ACC112 (cell line): ENCODE data around the gene ST7.
A peak's percentile ranks its signal among the peaks of the same experiment; 100 is the strongest.
"Not testable (repeated sequence)": the region's sequence is repeated elsewhere in the genome, so short reads cannot be mapped to it uniquely, and the experiment has no call there.

Experiments
- H2AFZ ChIP-seq: fragments of 200-600 bp; sonication (generic); one replicate; pipeline ENCODE4 v1.6.0; 2017; ENCODE audit warnings: antibody characterized with exemption, low read length; ENCODE audit not compliant: unreplicated experiment
- H3K27ac ChIP-seq: fragments of 200-600 bp; sonication (generic); 2 replicates; pipeline ENCODE4 v1.5.1; 2014; ENCODE audit warnings: low read depth, mild to moderate bottlenecking, antibody characterized with exemption, low read length, moderate library complexity
- H3K27me3 ChIP-seq: fragments of 200-600 bp; sonication (generic); 2 replicates; pipeline ENCODE4 v1.6.1; 2014; ENCODE audit warnings: mild to moderate bottlenecking, antibody characterized with exemption, low read length, moderate library complexity, mixed read lengths; ENCODE audit not compliant: insufficient read depth
- H3K36me3 ChIP-seq: fragments of 200-600 bp; sonication (generic); 2 replicates; pipeline ENCODE4 v1.6.1; 2016; ENCODE audit warnings: mild to moderate bottlenecking, antibody characterized with exemption, low read length, moderate library complexity, mixed read lengths; ENCODE audit not compliant: insufficient read depth
- H3K4me1 ChIP-seq: fragments of 200-600 bp; sonication (generic); one replicate; pipeline ENCODE4 v1.6.1; 2016; ENCODE audit warnings: low read length, mixed read lengths; ENCODE audit not compliant: insufficient read depth, unreplicated experiment, control insufficient read depth
- H3K4me3 ChIP-seq: fragments of 200-600 bp; sonication (generic); 2 replicates; pipeline ENCODE4 v1.5.1; 2014; ENCODE audit warnings: mild to moderate bottlenecking, low read depth, low read length
- H3K79me2 ChIP-seq: fragments of 200-600 bp; sonication (generic); one replicate; pipeline ENCODE4 v1.6.0; 2016; ENCODE audit warnings: low read length; ENCODE audit not compliant: control insufficient read depth, unreplicated experiment, insufficient read depth

Gene ST7

DNA sequence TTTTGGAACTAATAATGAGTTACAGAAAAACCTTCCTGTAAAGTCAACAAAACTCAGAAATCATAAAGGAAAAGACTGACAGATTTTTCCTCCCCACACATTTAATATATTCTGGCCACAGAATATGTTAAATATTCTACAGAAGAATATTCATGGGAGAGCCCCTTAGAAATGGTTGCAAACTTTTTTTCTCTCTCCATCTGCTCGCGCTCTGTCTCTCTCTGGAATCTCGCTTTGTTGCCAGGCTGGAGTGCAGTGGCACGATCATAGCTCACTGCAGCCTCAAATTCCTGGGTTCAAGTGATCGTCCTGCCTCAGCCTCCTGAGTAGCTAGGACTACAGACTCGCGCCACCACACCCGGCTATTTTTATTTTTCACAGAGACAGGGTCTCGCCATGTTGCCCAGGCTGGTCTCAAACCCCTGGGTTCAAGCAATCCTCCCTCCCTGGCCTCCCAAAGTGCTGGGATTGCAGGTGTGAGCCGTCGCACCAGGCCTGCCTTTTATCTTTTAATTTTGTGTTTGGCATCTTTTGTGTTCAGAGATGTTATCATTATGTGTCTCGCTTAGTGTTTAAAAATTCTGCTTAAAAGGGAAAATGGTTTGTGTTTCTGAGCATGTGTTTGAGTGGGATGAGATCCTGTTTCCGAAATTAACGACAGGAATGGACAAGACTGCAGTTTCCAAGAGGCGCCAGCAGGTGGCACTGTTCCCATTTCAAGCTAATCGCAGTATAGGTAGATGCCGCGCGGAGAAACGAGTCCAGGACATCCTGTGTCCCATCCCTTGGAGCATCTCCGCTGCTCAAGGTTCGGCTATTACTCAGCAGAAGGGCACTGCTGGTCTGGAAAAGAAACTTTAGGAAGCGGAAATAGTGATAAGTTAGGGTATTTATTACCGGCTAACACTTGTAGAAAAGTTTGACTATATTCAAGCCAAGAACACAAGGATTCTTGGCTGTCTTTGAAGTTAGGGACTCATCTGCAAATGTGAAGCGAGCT, 23.1 kb upstream of the ST7 start:
- Histone ChIP-seq H3K79me2 (no peaks in the 10 kb centered on the region), H3K4me3 (peak overlapping the region; percentile 24; the same call in 1 of the 2 replicates), H2AFZ (no peak overlapping the region), H3K36me3 (no peaks in the 10 kb centered on the region), H3K4me1 (peaks cover 5% of the 10 kb centered on the region), H3K27me3 (no peaks in the 10 kb centered on the region), H3K27ac (no peak overlapping the region)

DNA sequence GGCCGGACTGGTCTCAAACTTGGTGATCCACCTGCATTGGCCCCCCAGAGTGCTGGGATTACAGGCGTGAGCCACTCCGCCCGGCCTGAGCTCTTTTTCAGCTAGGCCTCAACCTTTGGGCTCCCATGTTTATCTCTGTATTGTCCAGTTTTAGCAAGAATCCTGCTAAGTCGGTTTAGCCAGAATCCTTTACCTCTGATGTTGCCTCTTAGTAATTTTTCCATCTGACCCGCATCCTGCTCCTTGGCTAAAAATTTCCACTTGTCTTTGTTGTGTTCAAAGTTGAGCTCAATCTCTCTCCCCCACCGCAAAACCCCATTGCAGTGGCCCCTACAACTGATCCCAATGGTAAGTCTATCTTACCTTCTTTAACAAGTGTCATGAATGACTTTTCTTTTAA, 20.7 kb upstream of the ST7 start:
- Histone ChIP-seq H3K4me3 (no peak overlapping the region), H3K4me1 (peaks cover 5% of the 10 kb centered on the region), H3K27me3 (0 out of 2 replicates have a peak, but pooled peaks cover 3% of the 10 kb centered on the region), H3K79me2 (no peaks in the 10 kb centered on the region), H3K36me3 (no peaks in the 10 kb centered on the region), H3K27ac (no peak overlapping the region), H2AFZ (no peak overlapping the region)

DNA sequence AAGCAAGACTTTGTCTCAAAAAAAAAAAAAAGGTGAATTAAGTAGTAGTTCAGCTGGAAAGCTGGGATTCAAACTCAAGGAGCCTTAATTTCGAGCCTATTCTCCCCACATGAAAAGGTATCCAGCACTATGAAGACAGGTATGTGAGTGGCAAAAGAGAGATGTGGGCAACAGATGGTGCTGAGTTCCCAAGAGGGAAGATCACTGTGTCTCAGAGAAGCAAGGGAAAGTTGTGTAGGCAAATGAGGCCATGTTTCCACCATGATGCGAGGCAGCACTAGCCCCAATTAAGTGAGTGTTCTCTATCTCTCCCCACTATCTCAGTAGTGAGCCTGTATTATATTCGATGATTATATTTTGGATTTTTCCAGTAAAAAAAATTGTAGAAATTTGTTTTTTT, 19.8 kb upstream of the ST7 start:
- H3K4me3 ChIP-seq, result no peak overlapping the region
- peaks cover 5% of the 10 kb centered on the region for H3K4me1 ChIP-seq
- no peak overlapping the region for H2AFZ ChIP-seq
- H3K27me3 ChIP-seq, result 0 out of 2 replicates have a peak, but pooled peaks cover 3% of the 10 kb centered on the region
- H3K36me3 ChIP-seq, result no peaks in the 10 kb centered on the region
- H3K27ac ChIP-seq, result no peak overlapping the region
- H3K79me2 ChIP-seq, result no peaks in the 10 kb centered on the region

DNA sequence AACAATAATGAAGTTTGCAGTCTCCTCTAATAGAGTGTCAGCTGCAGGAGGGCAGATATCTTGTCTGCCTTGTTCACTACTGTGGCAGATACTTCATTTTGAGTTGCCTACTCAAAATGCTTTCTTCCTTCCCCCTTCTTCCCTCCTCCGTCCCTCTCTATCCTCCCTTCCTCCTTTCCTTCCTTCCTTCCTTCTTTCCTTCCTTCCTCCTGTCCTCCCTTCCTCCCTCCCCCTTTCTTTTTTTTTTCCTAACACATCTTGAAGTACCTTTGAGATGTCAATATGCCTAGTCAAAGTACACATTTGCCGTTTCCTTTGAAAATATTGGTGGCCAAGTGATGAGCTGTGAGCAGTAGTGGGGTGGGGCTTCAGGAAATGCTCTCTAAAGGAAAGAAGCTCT, 18.7 kb upstream of the ST7 start:
- Histone ChIP-seq H3K27me3 (0 out of 2 replicates have a peak, but pooled peaks cover 3% of the 10 kb centered on the region), H3K79me2 (no peaks in the 10 kb centered on the region), H2AFZ (no peak overlapping the region), H3K27ac (no peak overlapping the region), H3K4me3 (no peak overlapping the region), H3K4me1 (peaks cover 5% of the 10 kb centered on the region), H3K36me3 (no peaks in the 10 kb centered on the region)

DNA sequence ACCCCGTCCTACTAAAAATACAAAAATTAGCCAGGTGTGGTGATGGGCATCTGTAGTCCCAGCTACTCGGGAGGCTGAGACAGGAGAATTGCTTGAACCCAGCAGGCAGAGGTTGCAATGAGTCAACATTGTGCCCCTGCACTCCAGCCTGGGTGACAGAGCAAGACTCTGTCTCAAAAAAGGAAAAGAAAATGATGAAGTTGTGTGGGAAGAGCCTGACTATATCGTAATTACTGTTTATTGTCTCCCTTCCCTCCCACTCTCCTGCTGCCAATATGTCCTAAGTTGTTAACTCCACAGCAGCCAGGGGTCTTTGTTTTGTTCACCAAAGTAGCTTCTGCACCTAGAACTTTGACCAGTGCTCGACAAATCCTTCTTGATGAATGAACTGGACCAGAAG, 16.5 kb upstream of the ST7 start:
- H3K27me3 ChIP-seq, H3K36me3 ChIP-seq, H3K4me1 ChIP-seq, H3K4me3 ChIP-seq, H2AFZ ChIP-seq, H3K27ac ChIP-seq, H3K79me2 ChIP-seq: not testable (repeated sequence)

DNA sequence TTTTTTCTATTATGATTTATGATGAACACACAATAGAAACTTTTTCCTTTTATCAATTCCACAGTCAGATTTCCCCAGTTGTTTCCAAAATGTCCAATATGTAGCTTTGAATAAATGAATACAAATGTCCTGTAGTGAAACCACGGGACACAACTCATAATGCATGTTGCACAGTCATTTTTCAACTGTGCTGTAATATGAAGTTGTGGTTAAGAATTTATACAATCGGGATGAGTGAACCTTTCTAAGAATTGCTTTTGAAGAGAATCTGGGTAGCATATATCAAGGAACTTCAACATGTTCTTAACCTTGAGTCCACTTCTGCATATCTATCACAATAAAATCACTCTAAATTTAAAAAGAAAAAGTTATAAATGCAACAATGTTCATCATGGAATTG, 14.6 kb upstream of the ST7 start:
- 0 out of 2 replicates have a peak, but pooled peaks cover 3% of the 10 kb centered on the region for H3K27me3 ChIP-seq

DNA sequence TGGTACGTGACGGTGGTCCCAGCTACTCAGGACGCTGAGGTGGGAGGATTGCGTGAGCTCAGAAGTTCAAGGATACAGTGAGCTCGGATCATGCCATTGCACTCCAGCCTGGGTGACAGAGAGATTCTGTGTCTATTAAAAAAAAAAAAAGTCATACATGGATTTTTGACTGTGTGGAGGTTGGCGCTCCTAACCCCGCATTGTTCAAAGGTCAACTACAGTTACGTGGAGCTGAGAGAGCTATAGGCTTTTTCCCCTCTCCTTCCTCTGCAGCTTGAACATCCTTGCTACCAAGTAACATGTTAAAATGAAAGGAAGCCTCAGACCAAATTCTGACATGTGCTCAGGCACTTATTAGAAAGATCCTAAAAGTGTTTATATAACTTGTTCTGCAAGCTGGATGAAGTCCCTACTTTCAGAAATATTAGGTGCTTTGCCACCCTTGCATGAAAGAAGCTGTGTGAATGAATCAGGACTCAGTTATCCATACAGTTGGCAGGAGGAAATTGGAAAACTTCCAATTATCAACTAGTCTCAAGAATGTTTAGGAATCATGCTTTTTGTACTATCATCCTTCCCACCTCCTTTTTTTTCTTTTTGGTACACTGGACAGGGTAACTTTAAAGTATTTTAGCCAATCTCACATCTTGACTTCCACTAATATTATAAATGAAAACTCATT, 12.5 kb upstream of the ST7 start:
- no peak overlapping the region for H2AFZ ChIP-seq
- H3K4me1 ChIP-seq, result no peaks in the 10 kb centered on the region
- H3K79me2 ChIP-seq, result no peaks in the 10 kb centered on the region
- H3K4me3 ChIP-seq, result no peak overlapping the region
- no peaks in the 10 kb centered on the region for H3K36me3 ChIP-seq
- no peak overlapping the region for H3K27ac ChIP-seq
- 0 out of 2 replicates have a peak, but pooled peaks cover under 1% of the 10 kb centered on the region for H3K27me3 ChIP-seq

More for the DNA sequence above, 14.6 kb upstream of the ST7 start:
- no peaks in the 10 kb centered on the region for H3K79me2 ChIP-seq
- no peaks in the 10 kb centered on the region for H3K4me1 ChIP-seq
- no peaks in the 10 kb centered on the region for H3K36me3 ChIP-seq
- H3K4me3 ChIP-seq, result no peak overlapping the region
- no peak overlapping the region for H3K27ac ChIP-seq
- no peak overlapping the region for H2AFZ ChIP-seq

DNA sequence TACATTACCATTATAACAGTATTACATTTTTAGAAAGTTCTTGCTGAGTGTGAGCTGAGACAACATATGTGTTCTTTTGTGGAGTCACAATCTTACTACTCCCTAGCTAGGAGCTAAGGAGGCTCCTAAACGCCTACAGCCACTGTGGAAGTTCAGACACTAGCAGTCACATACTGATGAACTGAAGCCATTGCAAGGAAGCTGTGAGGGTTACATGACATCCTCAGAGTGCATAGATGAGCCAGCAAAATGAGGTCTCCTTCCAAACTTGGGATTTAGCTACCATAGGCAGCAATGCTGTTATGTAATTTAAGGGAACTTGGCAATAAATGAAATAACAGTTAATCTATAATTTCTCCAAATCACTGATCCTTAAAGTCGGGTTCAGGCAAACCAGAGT, 10.8 kb upstream of the ST7 start:
- no peak overlapping the region for H3K27ac ChIP-seq
- no peaks in the 10 kb centered on the region for H3K4me1 ChIP-seq
- no peaks in the 10 kb centered on the region for H3K79me2 ChIP-seq
- H2AFZ ChIP-seq, result no peak overlapping the region
- no peak overlapping the region for H3K4me3 ChIP-seq
- H3K36me3 ChIP-seq, result no peaks in the 10 kb centered on the region
- no peaks in the 10 kb centered on the region for H3K27me3 ChIP-seq

DNA sequence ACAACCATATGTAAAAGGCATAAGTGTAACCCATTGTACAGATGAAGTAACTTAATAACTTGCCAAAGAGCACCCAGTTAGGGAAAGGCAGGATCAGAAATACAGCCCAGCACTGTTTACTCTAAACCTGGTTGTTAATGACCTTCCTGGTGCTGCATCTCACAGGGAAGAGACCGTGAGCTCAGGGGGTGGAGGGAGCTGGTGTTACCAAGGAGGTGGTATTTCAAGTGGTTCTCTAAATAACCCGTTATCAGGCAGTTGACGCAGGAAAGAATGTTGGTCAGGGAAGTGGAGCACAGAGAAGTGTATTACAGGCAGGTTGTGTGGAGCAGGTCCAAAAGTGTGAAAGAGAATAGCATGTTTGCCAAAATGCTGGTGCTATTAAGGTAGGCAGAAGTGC, 4.4 kb upstream of the ST7 start:
- Histone ChIP-seq H3K27me3 (no peaks in the 10 kb centered on the region), H3K36me3 (no peaks in the 10 kb centered on the region), H2AFZ (no peak overlapping the region), H3K79me2 (no peaks in the 10 kb centered on the region), H3K4me1 (peaks cover 10% of the 10 kb centered on the region), H3K4me3 (no peak overlapping the region), H3K27ac (no peak overlapping the region)

DNA sequence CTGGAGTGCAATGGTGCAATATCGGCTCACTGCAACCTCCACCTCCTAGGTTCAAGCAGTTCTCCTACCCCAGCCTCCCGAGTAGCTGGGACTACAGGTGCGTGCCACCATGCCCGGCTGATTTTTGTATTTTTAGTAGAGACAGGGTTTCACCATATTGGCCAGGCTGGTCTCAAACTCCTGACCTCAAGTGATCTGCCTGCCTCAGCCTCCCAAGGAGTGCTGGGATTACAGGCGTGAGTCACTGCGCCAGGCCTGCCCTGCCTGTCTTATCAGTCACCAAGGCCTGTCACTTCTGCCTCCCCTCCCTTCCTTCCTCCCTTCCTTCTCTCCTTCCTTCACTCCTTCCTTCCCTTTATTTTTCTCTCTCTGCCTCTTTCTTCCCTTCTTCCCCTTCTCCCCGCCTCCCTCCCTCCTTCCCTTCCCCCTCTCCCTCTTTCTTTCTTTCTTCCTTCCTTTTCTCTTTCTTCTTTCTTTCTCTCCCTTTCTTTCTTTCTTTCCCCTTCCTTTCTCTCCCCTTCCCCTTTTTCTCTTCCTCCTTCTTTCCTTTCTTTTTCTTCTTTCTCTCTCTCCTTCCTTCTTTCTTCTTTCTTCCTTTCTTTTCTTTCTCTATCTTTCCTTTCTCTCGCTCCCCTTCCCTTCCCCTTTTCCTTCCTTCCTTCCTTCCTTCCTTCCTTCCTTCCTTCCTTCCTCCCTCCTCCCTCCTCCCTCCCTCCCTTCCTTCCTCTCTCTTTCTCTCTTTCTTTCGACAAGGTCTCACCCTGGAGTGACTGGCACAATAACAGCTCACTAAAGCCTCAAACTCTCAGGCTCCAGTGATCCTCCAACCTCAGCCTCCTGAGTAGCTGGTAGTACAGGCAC, 3.1 kb upstream of the ST7 start:
- H3K27ac ChIP-seq, result no peak overlapping the region
- no peak overlapping the region for H3K4me3 ChIP-seq
- H3K36me3 ChIP-seq, result no peaks in the 10 kb centered on the region
- peaks cover 12% of the 10 kb centered on the region for H3K4me1 ChIP-seq
- no peak overlapping the region for H2AFZ ChIP-seq
- no peaks in the 10 kb centered on the region for H3K27me3 ChIP-seq
- H3K79me2 ChIP-seq, result peaks cover 9% of the 10 kb centered on the region
